A549 (cell line): ENCODE results near the gene MRPL17.

Experiments used
- CEBPB ChIP-seq, 2 experiments: fragments of >200 bp in 1 of 2; sonication (Bioruptor Twin) in 1 of 2; formaldehyde crosslinking in 1 of 2; IDR thresholded peaks; 2 replicates each; pipeline ENCODE4 v1.6.1; 2012 to 2016
- CTCF ChIP-seq: fragments of >200 bp; sonication (Bioruptor Twin); formaldehyde crosslinking; IDR thresholded peaks from 3 replicates; pipeline ENCODE4 v1.5.1; 2016
- EP300 ChIP-seq, 2 experiments: fragments of >200 bp; sonication (Bioruptor Twin); formaldehyde crosslinking; IDR thresholded peaks; 2 replicates in 1 of 2; 3 replicates in 1 of 2; pipeline ENCODE4 v1.6.1; 2016 to 2017
- FOSB ChIP-seq: fragments of 250-450 bp; sonication (Bioruptor Pico); IDR thresholded peaks from 2 replicates; pipeline ENCODE4 v1.5.0; 2020; ENCODE audit warnings: mild to moderate bottlenecking, moderate library complexity
- POLR2AphosphoS2 ChIP-seq: conservative IDR thresholded peaks from 2 replicates; pipeline ENCODE4 v1.6.1; 2012; ENCODE audit warnings: low read length, improper control_type of control experiment, inconsistent platforms
- RAD21 ChIP-seq, 2 experiments: fragments of >200 bp in 1 of 2; sonication (Bioruptor Twin) in 1 of 2; formaldehyde crosslinking in 1 of 2; IDR thresholded peaks in 1 of 2; conservative IDR thresholded peaks in 1 of 2; 2 replicates in 1 of 2; 3 replicates in 1 of 2; pipeline ENCODE4 v1.6.1; 2012 to 2018; ENCODE audit warnings: inconsistent platforms in 1 of 2
- RCOR1 ChIP-seq: fragments of 150-350 bp; IDR thresholded peaks from 2 replicates; pipeline ENCODE4 v1.6.1; 2014; ENCODE audit warnings: antibody characterized with exemption, low read length, low read depth
- REST ChIP-seq: fragments of 200-600 bp; sonication (generic); IDR thresholded peaks from 2 replicates; pipeline ENCODE4 v1.6.1; 2016; ENCODE audit warnings: antibody characterized with exemption, mild to moderate bottlenecking, moderate library complexity

GRCh38 chr11:6664551-6664950, 18.6 kb downstream of the MRPL17 start:
- TF ChIP-seq RAD21 (conservative IDR thresholded peaks at IDR 0.05 in 1 of 2, IDR thresholded peaks at IDR 0.05 in 1 of 2) (no peak), CEBPB (IDR thresholded peaks at IDR 0.05) (no peak), REST (no peak), CTCF (no peak), EP300 (IDR thresholded peaks at IDR 0.05) (no peak), FOSB (no peak), RCOR1 (no peak), POLR2AphosphoS2 (no peak)
